HCT116 (cell line): ENCODE data around the gene CHRNA5.

ENCODE experiments used
- EZH2 ChIP-seq: fragments of 200-600 bp; sonication (generic); IDR thresholded peaks from 2 replicates; pipeline ENCODE4 v1.6.1; 2017; ENCODE audit warnings: antibody characterized with exemption, mixed run types
- EZH2phosphoT487 ChIP-seq: fragments of 200-600 bp; IDR thresholded peaks from 2 replicates; pipeline ENCODE4 v1.6.1; 2018; ENCODE audit warnings: antibody characterized with exemption, borderline replicate concordance
- YY1 ChIP-seq: IDR thresholded peaks from 2 replicates; pipeline ENCODE4 v1.6.1; 2011; ENCODE audit warnings: low read length, low read depth, moderate library complexity, mild to moderate bottlenecking; ENCODE audit not compliant: insufficient replicate concordance; ENCODE audit errors: extremely low read depth
- TF ChIP-seq, protein P1 (sequence below): IDR thresholded peaks from 2 replicates; pipeline ENCODE4 v1.6.1; 2012
- TF ChIP-seq, protein P2 (sequence below), 3 experiments: fragments of 200-600 bp in 1 of 3; sonication (generic) in 1 of 3; IDR thresholded peaks in 2 of 3; conservative IDR thresholded peaks in 1 of 3; 2 replicates each; pipeline ENCODE4 v1.5.1; 2012 to 2017; ENCODE audit warnings: low read depth in 2 of 3, low read length in 2 of 3, antibody characterized with exemption in 1 of 3, borderline replicate concordance in 1 of 3, control low read depth in 1 of 3, mild to moderate bottlenecking in 1 of 3, mixed read lengths in 1 of 3, mixed run types in 1 of 3, moderate library complexity in 1 of 3; ENCODE audit not compliant: insufficient read depth in 1 of 3

DNA sequence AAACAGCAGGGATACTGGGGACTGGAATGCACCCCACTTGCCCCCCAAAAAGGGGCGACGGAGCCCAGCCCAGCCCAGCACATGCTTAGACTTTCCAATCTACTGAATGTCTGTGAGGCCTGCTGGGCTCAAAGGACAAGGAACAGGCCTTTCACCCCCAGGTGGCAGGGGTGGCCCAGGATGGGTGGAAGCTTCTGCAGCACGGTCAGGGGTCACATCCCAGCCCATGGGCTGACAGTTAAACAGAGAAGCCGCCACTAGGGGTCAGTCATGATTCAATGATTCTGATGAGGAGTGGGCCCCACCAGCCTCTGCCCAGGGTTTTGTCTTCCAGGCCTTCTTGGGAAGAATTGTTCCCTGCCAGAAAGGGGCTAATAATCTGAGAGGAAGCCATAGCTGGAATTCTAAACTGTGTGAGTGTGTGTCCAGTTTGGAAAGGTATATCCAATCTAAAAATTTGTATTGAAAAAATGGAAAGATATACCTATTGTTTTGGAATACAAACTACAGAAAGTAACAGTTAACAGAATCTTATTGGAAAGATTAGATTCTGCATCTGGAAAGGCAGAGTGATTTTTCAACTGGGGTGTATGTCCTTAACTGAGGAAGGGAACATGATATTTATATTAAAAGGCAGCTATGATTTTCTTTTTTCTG is 73.5 kb downstream of the CHRNA5 start:
- TF ChIP-seq YY1: no peak
- no peak for TF ChIP-seq EZH2phosphoT487
- no peak for TF ChIP-seq EZH2
- TF ChIP-seq, protein P1, sequence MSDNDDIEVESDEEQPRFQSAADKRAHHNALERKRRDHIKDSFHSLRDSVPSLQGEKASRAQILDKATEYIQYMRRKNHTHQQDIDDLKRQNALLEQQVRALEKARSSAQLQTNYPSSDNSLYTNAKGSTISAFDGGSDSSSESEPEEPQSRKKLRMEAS: no peak
- TF ChIP-seq, protein P2, sequence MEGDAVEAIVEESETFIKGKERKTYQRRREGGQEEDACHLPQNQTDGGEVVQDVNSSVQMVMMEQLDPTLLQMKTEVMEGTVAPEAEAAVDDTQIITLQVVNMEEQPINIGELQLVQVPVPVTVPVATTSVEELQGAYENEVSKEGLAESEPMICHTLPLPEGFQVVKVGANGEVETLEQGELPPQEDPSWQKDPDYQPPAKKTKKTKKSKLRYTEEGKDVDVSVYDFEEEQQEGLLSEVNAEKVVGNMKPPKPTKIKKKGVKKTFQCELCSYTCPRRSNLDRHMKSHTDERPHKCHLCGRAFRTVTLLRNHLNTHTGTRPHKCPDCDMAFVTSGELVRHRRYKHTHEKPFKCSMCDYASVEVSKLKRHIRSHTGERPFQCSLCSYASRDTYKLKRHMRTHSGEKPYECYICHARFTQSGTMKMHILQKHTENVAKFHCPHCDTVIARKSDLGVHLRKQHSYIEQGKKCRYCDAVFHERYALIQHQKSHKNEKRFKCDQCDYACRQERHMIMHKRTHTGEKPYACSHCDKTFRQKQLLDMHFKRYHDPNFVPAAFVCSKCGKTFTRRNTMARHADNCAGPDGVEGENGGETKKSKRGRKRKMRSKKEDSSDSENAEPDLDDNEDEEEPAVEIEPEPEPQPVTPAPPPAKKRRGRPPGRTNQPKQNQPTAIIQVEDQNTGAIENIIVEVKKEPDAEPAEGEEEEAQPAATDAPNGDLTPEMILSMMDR (IDR thresholded peaks at IDR 0.05 in 2 of 3, conservative IDR thresholded peaks at IDR 0.05 in 1 of 3; ENCODE audit: borderline replicate concordance in 1 of 3, insufficient read depth in 1 of 3, low read depth in 2 of 3, low read length in 2 of 3): peak; percentile 70 to 75 (median 70); a peak in 5 of 6 replicates
